Prostate gland (tissue), 2 donors: Measurements from ENCODE around the gene S100A16. TPM values are rescaled to one million over a fixed set of nuclear protein-coding genes. Genes with fewer than 3 reads are reported as not detected.

Source experiments
- DNase-seq: peaks from one replicate; pipeline ENCODE4 v3.0.0-alpha.2; 2019; ENCODE audit warnings: low spot score
- H3K27ac ChIP-seq, 2 donors: fragments of 200-600 bp; sonication (generic); 2 replicates each; pipeline ENCODE4 v1.5.1; 2017 to 2019
- H3K27me3 ChIP-seq: fragments of 200-600 bp; sonication (generic); replicated peaks from 2 replicates; pipeline ENCODE4 v1.5.1; 2019; ENCODE audit not compliant: insufficient read depth
- H3K36me3 ChIP-seq, 2 donors: fragments of 200-600 bp; sonication (generic); 1 replicate in 1 of 2; 2 replicates in 1 of 2; pipeline versions ENCODE4 v1.5.1 to v1.8.1; 2017 to 2019
- H3K4me1 ChIP-seq: fragments of 200-600 bp; sonication (generic); replicated peaks from 2 replicates; pipeline ENCODE4 v1.5.1; 2019
- H3K4me3 ChIP-seq, 2 donors: fragments of 200-600 bp; sonication (generic); 2 replicates each; pipeline ENCODE4 v1.5.1; 2017 to 2019
- H3K9me3 ChIP-seq: fragments of 200-600 bp; sonication (generic); 2 replicates; pipeline ENCODE4 v1.5.1; 2017
- CTCF ChIP-seq, 4 experiments: fragments of 200-600 bp in 2 of 4; fragments of 450-650 bp in 2 of 4; sonication (generic) in 2 of 4; IDR thresholded peaks; 1 replicate in 3 of 4; 2 replicates in 1 of 4; pipeline ENCODE4 v1.5.1; 2016 to 2019; ENCODE audit warnings: antibody characterized with exemption in 4 of 4, mild to moderate bottlenecking in 2 of 4, moderate library complexity in 2 of 4
- POLR2A ChIP-seq: fragments of 450-650 bp; IDR thresholded peaks from one replicate; pipeline ENCODE4 v1.6.1; 2016; ENCODE audit warnings: antibody characterized with exemption, mild to moderate bottlenecking
- POLR2AphosphoS5 ChIP-seq: sonication (generic); formaldehyde crosslinking; IDR thresholded peaks from one replicate; pipeline ENCODE4 v1.6.1; 2017; ENCODE audit warnings: antibody characterized with exemption
- WGBS: methylation state at CpG from one replicate; pipeline ENCODE4 v1.1.5; 2018; 5-methylcytosine and 5-hydroxymethylcytosine counted together
- intact Hi-C: fragments of 100-400 bp; cut with DNase I; formaldehyde crosslinking; loops from one replicate; pipeline ENCODE4 v1.14.2; 2022
- total RNA-seq, 2 donors: library from RNA; depleted of rRNA; stranded (reverse); fragments of >200 nt; gene quantifications; one replicate each; pipeline ENCODE4 v1.1.0, GENCODE V29; 2016

Gene S100A16
- total RNA-seq, 2 donors from 2014 or later = 78.4 to 165 TPM

DNA sequence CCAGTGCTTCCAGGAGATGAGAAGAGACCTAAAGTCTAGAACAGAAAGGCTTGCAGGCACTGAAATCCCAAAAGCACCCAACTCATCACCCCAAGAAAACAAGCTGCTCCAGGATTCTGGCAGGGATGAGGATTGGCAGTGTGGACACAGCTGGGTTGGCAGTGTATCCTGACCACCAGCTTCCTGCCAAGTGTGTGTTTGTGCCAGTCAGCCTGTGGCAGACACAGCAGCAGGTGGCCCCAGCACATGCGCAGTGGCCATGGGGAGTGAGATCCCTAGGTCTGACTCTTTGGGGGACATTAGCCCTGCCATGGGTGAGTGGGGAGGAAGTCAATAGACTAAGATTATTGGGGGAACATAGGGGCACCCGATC, 36.9 kb upstream of the S100A16 start:
- intact Hi-C loops = no loop called here
- H3K36me3 ChIP-seq = peaks cover 0 to 4% of the 10 kb centered on the region in 2 donors
- H3K4me1 ChIP-seq = peaks cover 4% of the 10 kb centered on the region
- DNase-seq = peak; percentile 89
- H3K27ac ChIP-seq = peak overlapping the region; percentile 49 to 69
- TF ChIP-seq CTCF (IDR thresholded peaks at IDR 0.05) = peak in 1 of 4 experiments; percentile 4
- no peak for TF ChIP-seq POLR2A
- TF ChIP-seq POLR2AphosphoS5 = peak; percentile 95
- WGBS = 64% methylated on average over 2 of the region's 2 CpGs
- H3K27me3 ChIP-seq = no peaks in the 10 kb centered on the region
- no peak overlapping the region for H3K4me3 ChIP-seq
- no peaks in the 10 kb centered on the region for H3K9me3 ChIP-seq

DNA sequence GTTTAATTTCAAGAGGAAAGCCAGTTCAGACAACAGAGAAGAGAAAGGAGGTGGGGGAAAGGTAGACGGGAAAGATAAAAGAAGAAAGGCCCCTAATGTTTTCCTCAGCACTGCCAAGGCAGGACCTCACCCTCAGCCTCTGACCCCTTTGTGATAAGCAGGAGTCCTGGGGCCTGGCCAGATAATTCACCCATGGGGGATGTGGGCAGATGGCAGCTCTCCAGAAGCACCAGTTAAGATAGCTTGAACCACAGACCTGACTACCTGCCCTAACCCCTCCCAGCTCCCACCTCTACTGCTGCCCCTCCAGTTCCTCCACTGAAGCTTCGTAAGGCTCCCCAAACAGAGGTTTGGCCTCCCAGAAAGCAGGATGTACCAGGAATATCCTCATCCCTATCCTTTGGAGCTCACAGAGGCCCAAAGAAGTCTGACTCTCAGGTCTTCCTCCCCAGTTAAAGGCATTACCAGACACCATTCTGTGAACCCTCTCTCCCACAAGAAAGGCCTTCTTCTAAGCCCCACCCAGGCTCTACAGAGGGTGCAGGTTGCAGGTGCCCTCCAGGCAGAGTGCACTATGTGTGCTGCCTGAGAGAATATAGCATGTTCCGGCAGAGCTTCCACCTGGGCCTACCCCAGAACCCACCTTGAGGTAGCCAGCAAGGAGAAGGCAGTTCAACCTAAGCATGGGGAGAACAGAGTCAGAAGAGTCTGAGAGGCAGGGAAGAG, 36.4 kb upstream of the S100A16 start:
- H3K4me3 ChIP-seq = no peak overlapping the region
- DNase-seq = no peak
- peak overlapping the region; percentile 49 to 69 for H3K27ac ChIP-seq
- TF ChIP-seq CTCF (IDR thresholded peaks at IDR 0.05) (no peak), POLR2AphosphoS5 (no peak), POLR2A (no peak)
- no peaks in the 10 kb centered on the region for H3K9me3 ChIP-seq
- 43% methylated on average over 3 of the region's 3 CpGs for WGBS
- intact Hi-C loops = no loop called here
- H3K27me3 ChIP-seq = no peaks in the 10 kb centered on the region
- H3K36me3 ChIP-seq = peaks cover 0 to 4% of the 10 kb centered on the region in 2 donors
- H3K4me1 ChIP-seq = peaks cover 4% of the 10 kb centered on the region

DNA sequence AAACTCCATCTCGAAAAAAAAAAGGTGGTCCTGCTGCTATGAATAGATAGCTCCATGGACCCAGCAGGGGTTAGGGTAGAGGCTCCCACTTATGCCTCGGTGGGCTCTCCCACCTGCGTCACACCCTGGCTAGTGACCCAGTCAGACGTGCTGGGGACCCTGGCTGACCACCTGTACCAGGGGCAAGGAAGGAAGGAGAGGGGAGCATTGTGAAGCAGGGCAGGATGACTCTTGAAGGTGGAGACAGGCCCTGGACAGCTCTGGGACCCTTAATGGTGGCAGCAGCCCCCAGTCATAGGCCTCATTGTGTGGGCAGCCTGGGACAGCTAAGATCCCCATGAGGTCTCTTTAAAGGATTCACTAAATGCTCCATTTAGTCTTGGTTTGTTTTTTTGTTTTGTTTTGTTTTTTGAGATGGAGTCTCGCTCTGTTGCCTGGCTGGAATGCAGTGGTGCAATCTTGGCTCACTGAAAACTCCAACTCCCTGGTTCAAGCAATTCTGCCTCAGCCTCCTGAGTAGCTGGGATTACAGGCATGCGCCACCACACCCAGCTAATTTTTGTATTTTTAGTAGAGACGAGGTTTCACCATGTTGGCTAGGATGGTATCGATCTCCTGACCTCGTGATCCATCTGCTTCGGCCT, 35.2 kb upstream of the S100A16 start:
- Histone ChIP-seq H3K4me1 (peaks cover 4% of the 10 kb centered on the region), H3K27me3 (no peaks in the 10 kb centered on the region), H3K9me3 (no peaks in the 10 kb centered on the region), H3K4me3 (no peak overlapping the region), H3K36me3 (peaks cover 4% of the 10 kb centered on the region in 2 donors), H3K27ac (no peak overlapping the region)
- 83% methylated on average over 10 of the region's 10 CpGs for WGBS
- DNase-seq = no peak
- intact Hi-C loops = no loop called here
- TF ChIP-seq POLR2AphosphoS5 (no peak), POLR2A (no peak), CTCF (IDR thresholded peaks at IDR 0.05) (no peak)

DNA sequence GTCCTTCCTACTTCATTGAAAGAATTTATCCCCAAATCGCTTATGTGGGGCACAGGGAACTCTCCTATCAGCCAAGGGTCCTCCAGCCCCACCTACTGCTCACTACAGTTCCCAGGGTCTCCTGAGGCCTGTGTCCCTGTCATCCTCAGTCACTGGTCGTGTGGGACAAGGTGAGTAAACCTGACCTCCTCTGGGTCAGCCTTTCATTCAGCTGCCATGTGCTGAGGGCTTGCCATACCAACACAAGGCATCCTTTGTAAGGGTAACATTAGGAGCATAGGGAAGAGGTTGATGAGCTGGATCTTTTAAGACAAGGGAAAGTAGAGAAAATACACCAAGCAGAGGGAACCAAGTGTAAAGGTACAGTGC, 34.4 kb upstream of the S100A16 start:
- Histone ChIP-seq H3K4me1 (peaks cover 4% of the 10 kb centered on the region), H3K9me3 (no peaks in the 10 kb centered on the region), H3K27me3 (no peaks in the 10 kb centered on the region), H3K27ac (no peak overlapping the region), H3K4me3 (no peak overlapping the region), H3K36me3 (peaks cover 6 to 11% of the 10 kb centered on the region in 2 donors)
- intact Hi-C loops = no loop called here
- TF ChIP-seq CTCF (IDR thresholded peaks at IDR 0.05) (no peak), POLR2AphosphoS5 (no peak), POLR2A (no peak)
- 59% methylated on average over 2 of the region's 2 CpGs for WGBS
- no peak for DNase-seq
